Peyer's patch (tissue), 4 donors: ENCODE measurements around the gene SLC6A7. TPM values are rescaled to one million over a fixed set of nuclear protein-coding genes. Genes with fewer than 3 reads are reported as not detected.
A peak's percentile ranks its signal among the peaks of the same experiment; 100 is the strongest.

Experiments
- DNase-seq, 3 donors: peaks; one replicate each; pipeline ENCODE4 v3.0.0-alpha.2; 2017 to 2019
- H3K27ac ChIP-seq, 4 donors: fragments of 200-600 bp; sonication (generic); one replicate each; pipeline ENCODE4 v1.5.1; 2016 to 2019
- H3K27me3 ChIP-seq, 2 donors: fragments of 200-600 bp; sonication (generic); one replicate each; pipeline ENCODE4 v1.5.1; 2019
- H3K36me3 ChIP-seq, 3 donors: fragments of 200-600 bp; sonication (generic); one replicate each; pipeline ENCODE4 v1.5.1; 2016 to 2019
- H3K4me1 ChIP-seq, 4 donors: fragments of 200-600 bp; sonication (generic); one replicate each; pipeline ENCODE4 v1.5.1; 2016 to 2019
- H3K4me3 ChIP-seq, 4 donors: fragments of 200-600 bp; sonication (generic); 1 replicate in 3 of 4; 2 replicates in 1 of 4; pipeline ENCODE4 v1.5.1; 2016 to 2019; ENCODE audit warnings: mild to moderate bottlenecking in 1 of 4
- H3K9me3 ChIP-seq, 4 donors: fragments of 200-600 bp; sonication (generic); one replicate each; pipeline ENCODE4 v1.5.1; 2016 to 2019; ENCODE audit warnings: mild to moderate bottlenecking in 1 of 4
- CTCF ChIP-seq, 6 experiments: fragments of 450-650 bp in 4 of 6; fragments of 200-600 bp in 2 of 6; sonication (generic) in 1 of 6; IDR thresholded peaks; one replicate each; pipeline ENCODE4 v1.5.1; 2017 to 2019; ENCODE audit warnings: antibody characterized with exemption in 6 of 6, mild to moderate bottlenecking in 3 of 6, moderate library complexity in 1 of 6
- POLR2A ChIP-seq, 2 donors: fragments of 450-650 bp; IDR thresholded peaks; one replicate each; pipeline ENCODE4 v1.5.1; 2017; ENCODE audit warnings: antibody characterized with exemption in 2 of 2, mild to moderate bottlenecking in 2 of 2, moderate library complexity in 2 of 2
- total RNA-seq, 4 donors: library from RNA; depleted of rRNA; stranded (reverse); fragments of >200 nt; gene quantifications; one replicate each; pipeline ENCODE4 v1.1.0, GENCODE V29; 2016

SLC6A7 gene
- total RNA-seq, 4 donors from 2014 or later = 12.3 to 41.6 (median 19.9) TPM

GRCh38 chr5:150166037-150166649 is 23.7 kb upstream of the SLC6A7 start:
- DNase-seq = no peak
- Histone ChIP-seq H3K9me3 (no peaks in the 10 kb centered on the region), H3K4me1 (peaks cover 0 to 63% (median 7%) of the 10 kb centered on the region in 4 donors), H3K4me3 (peak overlapping the region in 3 of 4 donors; percentile 43 to 72 (median 68)), H3K36me3 (peaks cover 0 to 3% (median 0%) of the 10 kb centered on the region in 3 donors), H3K27me3 (no peaks in the 10 kb centered on the region), H3K27ac (peak overlapping the region in 3 of 4 donors; percentile 90 to 97 (median 95))
- TF ChIP-seq CTCF (IDR thresholded peaks at IDR 0.05) (no peak), POLR2A (IDR thresholded peaks at IDR 0.05) (no peak)

DNA sequence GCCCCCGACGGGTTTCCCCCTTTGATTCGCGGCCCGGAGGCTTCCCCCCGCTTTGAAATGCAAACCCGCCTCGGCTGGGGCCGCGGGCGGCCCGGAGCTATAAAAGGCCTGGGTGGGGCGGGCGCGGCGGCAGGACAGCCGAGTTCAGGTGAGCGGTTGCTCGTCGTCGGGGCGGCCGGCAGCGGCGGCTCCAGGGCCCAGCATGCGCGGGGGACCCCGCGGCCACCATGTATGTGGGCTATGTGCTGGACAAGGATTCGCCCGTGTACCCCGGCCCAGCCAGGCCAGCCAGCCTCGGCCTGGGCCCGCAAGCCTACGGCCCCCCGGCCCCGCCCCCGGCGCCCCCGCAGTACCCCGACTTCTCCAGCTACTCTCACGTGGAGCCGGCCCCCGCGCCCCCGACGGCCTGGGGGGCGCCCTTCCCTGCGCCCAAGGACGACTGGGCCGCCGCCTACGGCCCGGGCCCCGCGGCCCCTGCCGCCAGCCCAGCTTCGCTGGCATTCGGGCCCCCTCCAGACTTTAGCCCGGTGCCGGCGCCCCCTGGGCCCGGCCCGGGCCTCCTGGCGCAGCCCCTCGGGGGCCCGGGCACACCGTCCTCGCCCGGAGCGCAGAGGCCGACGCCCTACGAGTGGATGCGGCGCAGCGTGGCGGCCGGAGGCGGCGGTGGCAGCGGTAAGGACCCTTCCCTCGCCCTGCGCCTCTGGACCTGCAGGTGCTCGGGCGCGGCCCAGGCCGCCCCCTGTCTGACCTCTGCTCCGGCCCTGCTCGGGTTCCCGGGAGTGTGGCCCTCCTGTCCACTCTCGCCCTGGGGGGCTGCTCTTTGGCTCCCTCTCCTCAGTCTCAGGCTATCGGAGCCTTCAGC is 23.0 kb upstream of the SLC6A7 start, which contains the start of gene CDX1:
TSS of gene CDX1 (plus strand) at position 129 of the 862 bp plus-strand sequence. CDS start at position 228, 99 bp downstream.
- H3K27ac ChIP-seq = peak within 1 kb of the TSS in 3 of 4 donors; percentile 90 to 97 (median 95)
- peak within 1 kb of the TSS in 3 of 4 donors; percentile 43 to 72 (median 68) for H3K4me3 ChIP-seq
- peaks cover 0 to 4% (median 0%) of the 10 kb centered on the region in 3 donors for H3K36me3 ChIP-seq
- peak; percentile 82 to 88 for TF ChIP-seq POLR2A (IDR thresholded peaks at IDR 0.05)
- peak in 1 of 6 experiments; percentile 4 for TF ChIP-seq CTCF (IDR thresholded peaks at IDR 0.05)
- no peaks in the 10 kb centered on the region for H3K9me3 ChIP-seq
- no peaks in the 10 kb centered on the region for H3K27me3 ChIP-seq
- H3K4me1 ChIP-seq = peaks cover 0 to 67% (median 7%) of the 10 kb centered on the region in 4 donors
- DNase-seq = peak in 2 of 3 donors; percentile 69 to 86

DNA sequence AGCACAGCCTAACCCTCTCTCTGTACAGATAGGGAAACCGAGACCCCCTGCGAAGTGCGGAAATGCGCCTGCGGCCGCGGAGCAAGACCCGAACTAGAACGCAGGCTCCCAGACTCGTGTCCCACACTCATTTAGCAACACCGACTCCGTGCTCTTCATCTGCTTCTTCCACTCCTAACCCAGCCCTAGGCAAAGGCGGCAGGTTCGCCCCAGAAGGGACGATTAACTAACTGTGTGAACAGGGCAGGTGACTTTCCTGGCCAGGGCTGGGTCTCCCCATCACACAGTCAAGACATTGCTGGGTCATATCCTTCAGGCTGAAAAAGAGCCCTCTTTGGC is 22.4 kb upstream of the SLC6A7 start:
- Histone ChIP-seq H3K4me1 (peaks cover 0 to 69% (median 7%) of the 10 kb centered on the region in 4 donors), H3K4me3 (peak overlapping the region in 3 of 4 donors; percentile 43 to 72 (median 68)), H3K27ac (peak overlapping the region in 3 of 4 donors; percentile 90 to 97 (median 95))

DNA sequence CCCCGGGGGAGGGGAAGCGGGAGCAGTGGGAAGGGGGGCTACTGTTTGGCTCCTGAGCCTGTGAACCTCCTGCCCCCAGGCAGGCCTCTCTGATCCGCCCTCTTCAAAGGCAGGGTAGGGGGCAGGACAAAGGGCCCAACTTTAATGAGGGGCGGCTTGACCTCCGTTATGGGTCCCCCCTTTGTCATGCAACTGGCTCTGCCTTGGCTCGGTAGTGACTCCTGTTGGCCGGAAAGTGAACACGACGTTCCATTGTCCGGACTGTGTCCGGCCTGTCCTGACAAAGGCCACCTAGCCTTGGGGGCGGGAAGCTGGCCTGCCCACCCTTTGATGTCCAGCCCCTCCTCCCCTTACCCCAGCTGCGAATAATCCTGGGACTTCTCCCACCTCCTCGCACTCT is 22.0 kb upstream of the SLC6A7 start:
- TF ChIP-seq CTCF (IDR thresholded peaks at IDR 0.05) (peak in 4 of 6 experiments; percentile 32 to 68 (median 59)), POLR2A (IDR thresholded peaks at IDR 0.05) (no peak)
- DNase-seq = peak in 1 of 3 donors; percentile 68
- Histone ChIP-seq H3K9me3 (no peaks in the 10 kb centered on the region), H3K4me3 (peak overlapping the region in 3 of 4 donors; percentile 43 to 72 (median 68)), H3K27me3 (no peaks in the 10 kb centered on the region), H3K27ac (peak overlapping the region in 3 of 4 donors; percentile 90 to 97 (median 95)), H3K4me1 (peaks cover 0 to 69% (median 7%) of the 10 kb centered on the region in 4 donors), H3K36me3 (peaks cover 0 to 4% (median 0%) of the 10 kb centered on the region in 3 donors)

More for the DNA sequence above, 22.4 kb upstream of the SLC6A7 start:
- Histone ChIP-seq H3K36me3 (peaks cover 0 to 4% (median 0%) of the 10 kb centered on the region in 3 donors), H3K9me3 (no peaks in the 10 kb centered on the region), H3K27me3 (no peaks in the 10 kb centered on the region)
- TF ChIP-seq POLR2A (IDR thresholded peaks at IDR 0.05) = no peak
- TF ChIP-seq CTCF (IDR thresholded peaks at IDR 0.05) = no peak
- DNase-seq = no peak

DNA sequence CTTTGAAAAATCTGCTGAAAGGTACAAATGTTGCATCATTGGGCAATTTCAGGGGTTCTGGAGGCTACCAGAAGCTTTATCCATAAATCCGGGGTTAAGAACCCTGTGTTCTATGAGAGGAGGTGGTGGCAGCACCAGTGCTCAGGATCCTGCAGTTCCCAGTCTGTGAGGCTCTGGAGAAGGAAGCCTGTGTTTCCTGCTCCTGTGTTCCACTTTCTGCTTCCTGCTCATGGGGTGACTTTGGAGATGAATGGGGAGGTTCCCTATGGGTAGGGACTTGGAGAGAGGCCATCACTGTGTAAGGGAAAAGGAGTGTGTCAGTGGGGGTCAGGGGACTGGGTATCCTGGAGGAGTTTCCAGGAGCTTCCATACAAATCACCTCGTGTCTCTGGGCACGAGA is 21.0 kb upstream of the SLC6A7 start:
- peak overlapping the region in 2 of 4 donors; percentile 90 to 97 for H3K27ac ChIP-seq
- peaks cover 0 to 7% (median 0%) of the 10 kb centered on the region in 3 donors for H3K36me3 ChIP-seq
- H3K9me3 ChIP-seq = no peaks in the 10 kb centered on the region
- TF ChIP-seq CTCF (IDR thresholded peaks at IDR 0.05) (no peak), POLR2A (IDR thresholded peaks at IDR 0.05) (peak; percentile 48 to 54)
- no peak for DNase-seq
- peak overlapping the region in 3 of 4 donors; percentile 43 to 72 (median 68) for H3K4me3 ChIP-seq
- H3K4me1 ChIP-seq = peaks cover 0 to 66% (median 3%) of the 10 kb centered on the region in 4 donors
- H3K27me3 ChIP-seq = no peaks in the 10 kb centered on the region
